Duodenal mucosa (tissue), 2 donors: ENCODE results near the gene EHBP1.

ENCODE experiments used
- H3K27ac ChIP-seq: one replicate; pipeline ENCODE4 v1.7.0; 2013; ENCODE audit warnings: low read depth, low read length
- H3K27me3 ChIP-seq, 2 donors: one replicate each; pipeline ENCODE4 v1.7.0; 2013; ENCODE audit warnings: low read length in 2 of 2, control low read depth in 1 of 2; ENCODE audit not compliant: insufficient read depth in 2 of 2, control insufficient read depth in 1 of 2
- H3K36me3 ChIP-seq, 2 donors: one replicate each; pipeline ENCODE4 v1.7.0; 2013; ENCODE audit warnings: low read length in 2 of 2, control low read depth in 1 of 2; ENCODE audit not compliant: insufficient read depth in 2 of 2, control insufficient read depth in 1 of 2
- H3K4me1 ChIP-seq, 2 donors: one replicate each; pipeline ENCODE4 v1.7.0; 2013; ENCODE audit warnings: low read length in 2 of 2, control low read depth in 1 of 2; ENCODE audit not compliant: insufficient read depth in 2 of 2, control insufficient read depth in 1 of 2
- H3K4me3 ChIP-seq, 2 donors: one replicate each; pipeline ENCODE4 v1.7.0; 2013; ENCODE audit warnings: low read length in 2 of 2, low read depth in 1 of 2
- H3K9ac ChIP-seq, 2 donors: one replicate each; pipeline ENCODE4 v1.7.0; 2013; ENCODE audit warnings: low read length in 2 of 2, low read depth in 1 of 2
- H3K9me3 ChIP-seq, 2 donors: one replicate each; pipeline ENCODE4 v1.7.0; 2013; ENCODE audit warnings: low read length in 2 of 2, control low read depth in 1 of 2; ENCODE audit not compliant: control insufficient read depth in 1 of 2

Gene EHBP1

GRCh38 chr2:63049211-63049969 is 343.9 kb downstream of the EHBP1 start:
- Histone ChIP-seq H3K4me1 (peaks cover 41 to 43% of the 10 kb centered on the region in 2 donors), H3K27ac (no peak overlapping the region), H3K4me3 (peak overlapping the region; percentile 61 to 65), H3K36me3 (no peaks in the 10 kb centered on the region), H3K9me3 (no peaks in the 10 kb centered on the region), H3K9ac (no peak overlapping the region), H3K27me3 (peaks cover 72 to 84% of the 10 kb centered on the region in 2 donors)

GRCh38 chr2:63049970-63050333 is 344.4 kb downstream of the EHBP1 start:
- no peak overlapping the region for H3K27ac ChIP-seq
- no peaks in the 10 kb centered on the region for H3K9me3 ChIP-seq
- H3K4me1 ChIP-seq, result peaks cover 46 to 47% of the 10 kb centered on the region in 2 donors
- H3K27me3 ChIP-seq, result peaks cover 77 to 89% of the 10 kb centered on the region in 2 donors
- peak overlapping the region; percentile 61 to 65 for H3K4me3 ChIP-seq
- H3K36me3 ChIP-seq, result no peaks in the 10 kb centered on the region
- H3K9ac ChIP-seq, result no peak overlapping the region

GRCh38 chr2:63050334-63051041 is 345.0 kb downstream of the EHBP1 start, which contains the start of gene OTX1:
TSS of gene OTX1 (plus strand) at chr2:63050830. CDS start at chr2:63052991, 2,161 bp downstream.
- no peak within 1 kb of the TSS for H3K27ac ChIP-seq
- H3K27me3 ChIP-seq, result peaks cover 83 to 95% of the 10 kb centered on the region in 2 donors
- H3K36me3 ChIP-seq, result no peaks in the 10 kb centered on the region
- peak within 1 kb of the TSS; percentile 66 to 78 for H3K4me3 ChIP-seq
- H3K4me1 ChIP-seq, result peaks cover 51 to 52% of the 10 kb centered on the region in 2 donors
- no peak within 1 kb of the TSS for H3K9ac ChIP-seq
- H3K9me3 ChIP-seq, result no peaks in the 10 kb centered on the region

- H3K27me3 ChIP-seq, result peaks cover 90 to 96% of the 10 kb centered on the region in 2 donors
- no peak overlapping the region for H3K27ac ChIP-seq
- no peaks in the 10 kb centered on the region for H3K36me3 ChIP-seq
- H3K4me3 ChIP-seq, result peak overlapping the region; percentile 66 to 78
- H3K4me1 ChIP-seq, result peaks cover 58% of the 10 kb centered on the region in 2 donors
- no peaks in the 10 kb centered on the region for H3K9me3 ChIP-seq
- no peak overlapping the region for H3K9ac ChIP-seq
Observed at GRCh38 chr2:63051042-63051794, 345.7 kb downstream of the EHBP1 start.

GRCh38 chr2:63051795-63052333 is 346.4 kb downstream of the EHBP1 start:
- peaks cover 60 to 63% of the 10 kb centered on the region in 2 donors for H3K4me1 ChIP-seq

GRCh38 chr2:63052411-63053080 is 347.0 kb downstream of the EHBP1 start:
- Histone ChIP-seq H3K4me3 (peak overlapping the region in 1 of 2 donors; percentile 1), H3K27me3 (peaks cover 91 to 94% of the 10 kb centered on the region in 2 donors), H3K27ac (no peak overlapping the region)

More at GRCh38 chr2:63051795-63052333, 346.4 kb downstream of the EHBP1 start:
- H3K27ac ChIP-seq, result no peak overlapping the region
- no peak overlapping the region for H3K9ac ChIP-seq
- no peaks in the 10 kb centered on the region for H3K36me3 ChIP-seq
- peaks cover 91 to 95% of the 10 kb centered on the region in 2 donors for H3K27me3 ChIP-seq
- H3K4me3 ChIP-seq, result peak overlapping the region in 1 of 2 donors; percentile 1
- H3K9me3 ChIP-seq, result no peaks in the 10 kb centered on the region

GRCh38 chr2:63053081-63053888 is 347.8 kb downstream of the EHBP1 start:
- Histone ChIP-seq H3K4me3 (peak overlapping the region in 1 of 2 donors; percentile 63), H3K36me3 (no peaks in the 10 kb centered on the region), H3K27ac (no peak overlapping the region), H3K27me3 (peaks cover 92 to 94% of the 10 kb centered on the region in 2 donors), H3K9me3 (no peaks in the 10 kb centered on the region), H3K9ac (no peak overlapping the region), H3K4me1 (peaks cover 56 to 57% of the 10 kb centered on the region in 2 donors)

More at GRCh38 chr2:63052411-63053080, 347.0 kb downstream of the EHBP1 start:
- Histone ChIP-seq H3K36me3 (no peaks in the 10 kb centered on the region), H3K4me1 (peaks cover 58 to 60% of the 10 kb centered on the region in 2 donors), H3K9me3 (no peaks in the 10 kb centered on the region), H3K9ac (no peak overlapping the region)

- H3K9ac ChIP-seq, result no peak overlapping the region
- no peak overlapping the region for H3K27ac ChIP-seq
- no peaks in the 10 kb centered on the region for H3K9me3 ChIP-seq
- H3K4me3 ChIP-seq, result peak overlapping the region; percentile 61 to 63
- no peaks in the 10 kb centered on the region for H3K36me3 ChIP-seq
- H3K27me3 ChIP-seq, result peaks cover 92 to 94% of the 10 kb centered on the region in 2 donors
- H3K4me1 ChIP-seq, result peaks cover 57 to 64% of the 10 kb centered on the region in 2 donors
Observed at GRCh38 chr2:63053889-63054602, 348.5 kb downstream of the EHBP1 start.
